HG03066 (cell line): ENCODE results near the gene CDH16.
"Not testable (repeated sequence)": the region's sequence is repeated elsewhere in the genome, so short reads cannot be mapped to it uniquely, and the experiment has no call there.

Experiments
- ATAC-seq: cut with Tn5 transposase; IDR thresholded peaks from one replicate; pipeline ENCODE4 v1.9.1; 2021; ENCODE audit warnings: low read depth; ENCODE audit not compliant: unreplicated experiment

CDH16 gene

GRCh38 chr16:66880288-66881013 lies 38.2 kb downstream of the CDH16 start, which contains the start of gene PDP2:
Gene PDP2, plus strand, starts transcription at chr16:66880515. Its CDS starts 3,770 bp downstream, at chr16:66884285.
- peak; percentile 94 for ATAC-seq

DNA sequence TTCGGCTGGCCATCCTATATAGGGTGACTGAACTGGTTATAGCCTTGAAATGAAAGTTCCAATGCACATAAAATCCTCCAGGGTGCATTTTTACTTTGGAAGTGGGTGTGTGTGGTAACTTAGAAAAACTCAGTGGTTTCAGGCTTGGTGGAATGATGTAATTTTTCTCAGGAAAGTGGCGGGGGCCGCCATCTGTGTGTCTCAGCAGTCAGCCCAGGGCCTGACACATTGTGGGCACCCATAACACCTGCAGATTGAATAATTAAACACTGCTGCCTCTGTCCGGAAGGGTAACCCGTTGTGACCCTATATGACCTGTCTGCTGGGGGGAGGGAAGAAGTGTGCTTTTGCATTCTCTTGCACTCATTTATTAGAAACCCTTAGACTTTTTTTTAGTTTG lies 40.6 kb downstream of the CDH16 start:
- no peak for ATAC-seq

DNA sequence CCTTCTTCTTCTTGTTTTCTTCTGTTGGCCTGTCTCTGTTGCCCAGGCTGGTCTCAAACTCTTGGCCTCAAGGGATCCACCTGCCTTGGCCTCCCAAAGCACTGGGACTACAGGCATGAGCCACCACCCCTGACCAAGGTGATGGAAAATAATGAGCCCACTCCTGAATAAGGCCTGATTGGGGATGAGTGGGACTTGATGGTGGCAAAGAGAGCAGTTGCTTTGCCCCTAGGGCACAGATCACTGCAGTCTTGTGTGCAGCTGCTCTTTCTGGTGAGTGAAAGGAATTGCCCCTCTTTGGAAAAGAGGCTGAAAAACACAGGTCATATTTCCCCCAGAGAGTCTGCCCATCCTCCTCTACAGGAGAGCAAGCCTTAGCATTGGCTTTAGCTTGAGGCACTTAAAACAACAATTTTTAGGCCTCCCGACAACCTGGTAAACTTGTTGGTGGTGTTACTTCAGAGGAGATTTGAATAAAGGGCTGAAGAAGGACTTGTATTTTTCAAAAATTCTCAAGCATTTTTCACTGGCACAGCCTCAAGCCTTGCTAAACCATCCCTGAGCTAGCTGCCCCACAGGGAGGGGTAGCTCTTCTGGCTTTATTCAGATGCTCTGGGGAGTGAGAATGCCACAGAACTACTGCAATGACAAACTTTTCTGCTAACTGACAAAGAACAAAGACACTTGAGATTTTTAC lies 44.5 kb downstream of the CDH16 start:
- no peak for ATAC-seq

- no peak for ATAC-seq
Measured at GRCh38 chr16:66873685-66874055, 45.0 kb downstream of the CDH16 start.

- peak; percentile 84 for ATAC-seq
Measured at GRCh38 chr16:66872943-66873684, 45.6 kb downstream of the CDH16 start.

- ATAC-seq, result no peak
Measured at GRCh38 chr16:66872559-66872942, 46.1 kb downstream of the CDH16 start.

DNA sequence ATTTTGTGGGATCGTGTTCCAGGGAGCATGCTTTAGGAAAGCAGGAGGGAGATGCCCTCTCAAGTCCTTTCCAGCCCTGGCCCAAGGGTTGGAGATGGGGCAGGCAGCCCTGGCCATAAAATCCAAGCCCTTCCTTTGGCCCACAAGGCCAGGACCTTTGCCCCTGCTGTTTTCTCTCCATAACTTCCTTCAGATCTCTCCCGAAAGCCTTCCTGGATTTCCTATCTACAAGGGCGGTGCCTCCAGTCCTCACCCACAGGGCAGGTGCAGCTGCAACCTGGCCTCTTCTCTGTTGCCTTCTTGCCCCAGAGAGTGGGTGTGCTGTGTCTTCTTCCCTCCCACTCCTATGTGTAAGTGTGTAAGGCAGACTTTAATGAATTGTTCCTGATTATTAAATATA lies 46.8 kb downstream of the CDH16 start:
- ATAC-seq, result no peak

- ATAC-seq, result not testable (repeated sequence)
Measured at GRCh38 chr16:66871363-66871762, 47.3 kb downstream of the CDH16 start.

- no peak for ATAC-seq
Measured at GRCh38 chr16:66869424-66869823, 49.3 kb downstream of the CDH16 start.

DNA sequence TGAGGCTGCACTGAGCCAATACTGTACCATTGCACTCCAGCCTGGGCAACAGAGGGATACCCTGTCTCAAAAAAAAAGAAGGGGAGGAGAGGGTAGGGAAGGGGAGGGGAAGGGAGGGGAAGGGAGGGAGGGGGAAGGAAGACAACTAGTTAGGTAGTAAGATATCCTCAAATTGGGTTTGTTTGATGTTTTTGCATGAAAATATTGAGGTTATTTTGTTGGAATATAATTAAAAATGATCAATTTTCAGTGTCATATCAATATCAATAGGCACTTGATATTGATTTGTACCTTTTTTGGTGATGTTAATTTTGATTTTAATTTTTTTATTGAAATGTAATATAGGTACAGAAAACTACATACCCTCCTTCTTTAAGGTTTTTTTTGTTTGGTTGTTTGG lies 55.0 kb downstream of the CDH16 start:
- no peak for ATAC-seq

DNA sequence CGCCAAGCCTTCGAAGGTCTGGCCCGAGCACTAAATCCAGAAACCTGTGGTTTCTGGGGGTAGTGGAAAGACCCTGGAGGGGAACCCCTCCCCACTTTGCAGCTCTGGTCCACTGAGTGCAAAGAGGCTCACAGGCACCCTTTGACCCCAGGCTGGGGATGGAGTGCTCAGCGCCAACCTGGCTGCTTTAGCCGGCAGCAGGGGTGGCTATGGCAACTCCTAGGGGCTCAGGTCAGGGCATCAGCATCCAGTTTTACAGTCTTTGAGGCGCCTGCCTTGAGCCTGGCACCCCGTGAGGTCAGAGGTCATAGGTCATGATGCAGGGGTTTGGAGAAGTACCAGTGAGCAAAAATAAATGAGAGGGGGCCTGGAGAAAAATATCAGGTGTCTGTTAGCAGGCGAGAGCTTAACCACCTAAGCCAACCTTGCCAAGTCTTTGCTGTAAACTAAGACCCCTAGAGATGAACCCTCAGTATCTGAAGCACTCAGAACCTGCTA lies 56.6 kb downstream of the CDH16 start:
- no peak for ATAC-seq

GRCh38 chr16:66859397-66860068 lies 59.2 kb downstream of the CDH16 start:
- no peak for ATAC-seq

DNA sequence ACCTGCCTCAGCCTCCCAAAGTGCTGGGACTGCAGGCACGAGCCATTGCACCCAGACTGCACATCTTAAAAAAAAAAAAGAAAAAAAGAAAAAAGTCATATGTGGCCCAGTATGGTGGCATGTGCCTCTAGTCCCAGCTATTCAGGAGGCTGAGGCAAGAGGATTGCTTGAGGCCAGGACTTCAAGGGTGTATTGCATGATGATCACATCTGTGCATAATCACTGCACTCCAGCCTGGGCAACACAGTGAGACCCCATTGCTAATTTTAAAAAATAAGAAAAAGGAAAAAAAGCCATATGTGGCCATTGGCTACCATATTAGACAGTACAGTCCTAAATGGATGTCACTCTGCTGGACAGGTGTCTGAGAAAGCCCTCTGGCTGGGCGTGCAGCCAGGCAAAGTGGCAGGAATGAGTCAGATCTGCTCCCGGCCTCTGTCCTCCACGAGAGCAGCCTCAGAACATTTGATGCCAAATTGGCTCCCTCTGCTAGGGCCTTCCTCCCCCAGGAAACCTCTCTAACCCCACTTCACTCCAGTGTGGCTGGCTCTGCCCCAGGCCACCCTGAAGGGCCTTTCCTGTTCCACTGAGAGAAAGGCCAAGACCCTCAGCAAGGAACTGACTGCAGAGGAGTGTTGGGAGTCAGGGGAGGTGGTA lies 59.8 kb downstream of the CDH16 start:
- ATAC-seq, result no peak
